Tongue (tissue), 2 donors: ENCODE data around the gene WAC. TPM values are rescaled to one million over a fixed set of nuclear protein-coding genes. Genes with fewer than 3 reads are reported as not detected.

Experiments used
- DNase-seq: peaks from one replicate; pipeline ENCODE4 v3.0.0-alpha.2; 2015
- total RNA-seq: library from RNA; depleted of rRNA; stranded (reverse); fragments of >200 nt; gene quantifications from one replicate; pipeline ENCODE4 v1.2.3, GENCODE V29; 2014

WAC gene
- total RNA-seq, 1 donor from 2014 or later = 97.9 TPM

DNA sequence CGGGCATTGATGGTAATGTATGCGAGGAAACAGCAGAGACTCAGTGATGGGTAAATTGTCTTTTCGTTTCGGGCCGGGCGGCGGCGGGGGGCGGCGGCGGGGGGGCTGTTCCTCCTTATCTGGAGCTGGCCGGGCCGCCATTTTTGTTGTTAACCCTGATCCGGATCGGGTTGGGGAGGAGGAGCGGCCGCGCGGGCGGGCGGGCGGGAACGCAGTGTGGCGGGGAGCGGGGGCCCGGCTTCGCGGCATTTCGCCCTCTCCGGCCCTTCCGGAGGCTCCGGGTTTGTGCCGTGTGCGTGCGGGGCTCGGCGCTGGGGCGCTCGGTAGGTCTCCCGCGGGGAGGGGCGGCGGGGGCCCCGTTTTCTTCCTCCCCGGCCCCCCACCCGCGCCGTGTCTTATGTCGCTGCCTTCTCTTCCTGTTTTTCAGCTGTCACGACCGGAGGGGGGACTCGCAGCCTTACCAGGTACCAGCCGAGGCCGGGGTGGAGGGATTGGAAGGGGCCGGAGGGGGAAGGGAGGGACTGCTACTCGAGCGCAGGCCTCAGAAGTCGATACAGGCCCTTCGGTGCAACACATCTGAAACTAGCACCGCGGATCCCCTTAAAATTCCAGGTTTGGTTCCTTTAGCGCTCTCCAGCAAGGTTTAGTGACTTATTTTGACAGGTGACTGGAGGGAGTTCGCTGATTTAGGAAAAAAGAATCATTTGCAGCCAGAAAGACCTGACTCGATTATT lies 820 bp downstream of the WAC start:
- DNase-seq = peak; percentile 77

DNA sequence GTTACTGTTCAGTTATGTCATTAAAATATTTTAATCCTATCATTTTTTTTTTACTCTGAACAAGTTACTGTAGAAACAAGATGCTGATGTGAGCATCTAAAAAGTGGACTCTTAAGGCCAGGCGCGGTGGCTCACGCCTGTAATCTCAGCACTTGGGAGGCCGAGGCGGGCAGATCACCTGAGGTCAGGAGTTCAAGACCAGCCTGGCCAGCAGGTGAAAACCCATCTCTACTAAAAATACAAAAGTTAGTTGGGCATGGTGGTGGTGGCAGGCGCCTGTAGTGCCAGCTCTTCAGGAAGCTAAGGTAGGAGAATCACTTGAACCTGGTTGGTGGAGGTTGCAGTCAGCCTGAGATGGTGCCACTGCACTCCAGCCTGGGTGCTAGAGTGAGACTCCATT lies 2.9 kb downstream of the WAC start:
- no peak for DNase-seq

DNA sequence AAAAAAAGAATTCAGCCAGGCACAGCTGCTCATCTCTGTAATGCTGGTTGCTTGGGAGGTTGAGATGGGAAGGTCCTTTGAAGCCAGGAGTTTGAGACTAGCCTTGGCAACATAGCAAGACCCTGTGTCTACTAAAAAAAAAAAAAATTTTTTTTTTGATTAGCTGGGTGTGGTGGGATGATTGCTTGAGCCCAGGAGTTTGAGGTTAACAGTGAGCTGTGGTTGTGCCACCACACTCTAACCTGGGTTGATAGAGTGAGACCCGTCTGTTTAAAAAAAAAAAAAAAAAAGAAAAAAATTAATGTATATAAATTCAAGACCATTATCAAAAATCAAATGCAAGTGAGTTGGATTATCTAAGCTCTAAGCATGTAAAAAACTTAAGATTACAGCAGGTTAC lies 5.7 kb downstream of the WAC start:
- DNase-seq = no peak

DNA sequence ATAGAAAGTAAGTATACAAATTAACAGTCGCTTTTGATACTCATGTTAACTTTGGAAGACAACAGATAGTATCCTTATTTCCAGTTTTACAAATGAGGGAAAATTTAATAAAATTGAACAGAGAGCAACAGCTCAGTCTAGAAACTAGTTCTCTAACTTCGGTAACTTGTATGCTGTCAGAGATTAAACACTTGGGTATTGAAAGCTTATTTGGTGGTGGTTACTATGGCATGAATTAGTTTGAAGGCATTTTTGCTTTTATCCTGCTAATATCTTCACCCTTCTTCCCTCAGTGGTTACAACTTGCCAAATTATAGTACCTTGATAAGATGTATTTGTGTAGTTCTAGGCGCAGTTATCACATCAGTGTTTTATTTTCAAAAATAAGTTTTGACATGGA lies 7.2 kb downstream of the WAC start:
- DNase-seq = no peak

DNA sequence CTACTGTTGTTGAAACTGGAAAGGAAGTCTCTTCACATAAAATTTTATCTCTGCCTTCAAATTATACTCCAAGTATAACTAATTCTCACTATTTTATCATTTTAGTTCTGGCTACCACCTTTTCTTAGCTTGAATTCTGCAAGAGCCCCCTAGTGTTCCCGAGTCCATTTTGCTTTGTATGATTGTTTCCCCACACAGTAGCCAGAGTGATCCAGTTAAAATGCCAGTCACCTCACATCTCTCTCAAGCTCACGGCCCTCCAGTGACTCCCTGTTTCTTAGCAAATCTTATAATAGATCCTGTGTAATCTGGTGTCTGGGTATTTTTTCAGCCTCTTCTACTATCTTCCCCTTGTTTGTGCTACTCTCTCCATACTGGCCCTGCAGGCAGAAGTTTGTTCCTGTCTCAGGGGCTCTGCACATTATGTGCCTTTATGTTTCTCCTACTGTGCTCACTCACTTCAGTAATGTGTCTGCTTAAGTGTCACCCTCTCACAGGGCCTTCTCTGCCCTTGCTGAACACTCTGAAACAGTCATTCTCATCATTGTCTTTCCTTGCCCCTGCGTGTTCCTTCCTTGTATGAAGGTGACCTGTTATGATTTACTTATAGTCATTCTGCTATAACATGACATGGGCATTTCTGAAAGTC lies 8.9 kb downstream of the WAC start:
- DNase-seq = no peak

DNA sequence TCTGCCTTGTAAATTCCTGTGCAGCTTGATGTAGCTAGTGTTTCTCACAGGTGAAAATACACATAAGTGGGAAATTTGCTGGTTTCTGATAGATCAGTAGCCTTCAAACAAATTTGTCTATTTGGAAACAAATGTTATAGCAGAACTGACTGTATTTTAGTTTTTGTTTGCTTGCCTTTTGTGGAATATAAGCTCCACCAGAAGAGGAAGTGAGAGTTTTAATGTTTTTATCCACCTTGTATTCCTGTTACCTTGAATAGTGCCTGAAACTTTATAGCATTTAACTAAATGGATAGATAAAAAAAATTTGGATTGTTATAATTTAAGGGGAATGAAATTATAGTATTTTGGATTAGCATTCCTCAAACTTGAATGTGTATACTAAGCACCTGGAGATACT lies 9.8 kb downstream of the WAC start:
- DNase-seq = no peak

DNA sequence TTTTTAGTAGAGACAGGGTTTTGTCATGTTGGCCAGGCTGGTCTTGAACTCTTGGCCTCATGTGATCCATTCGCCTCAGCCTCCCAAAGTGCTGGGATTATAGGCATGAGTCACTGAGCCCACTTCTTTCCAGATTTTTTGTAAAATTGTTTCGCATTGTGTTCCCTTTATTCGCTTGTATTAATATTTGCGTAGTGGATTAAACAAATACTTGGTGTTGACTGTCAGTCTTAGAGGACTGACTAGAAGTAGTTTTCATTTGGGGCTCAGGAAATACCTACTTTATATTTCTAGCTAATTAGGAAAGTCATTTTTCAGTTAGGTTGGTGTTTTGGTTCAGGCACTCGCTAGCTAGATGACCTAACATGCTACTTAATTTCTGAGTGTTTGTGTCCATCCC lies 11.1 kb downstream of the WAC start:
- DNase-seq = no peak

DNA sequence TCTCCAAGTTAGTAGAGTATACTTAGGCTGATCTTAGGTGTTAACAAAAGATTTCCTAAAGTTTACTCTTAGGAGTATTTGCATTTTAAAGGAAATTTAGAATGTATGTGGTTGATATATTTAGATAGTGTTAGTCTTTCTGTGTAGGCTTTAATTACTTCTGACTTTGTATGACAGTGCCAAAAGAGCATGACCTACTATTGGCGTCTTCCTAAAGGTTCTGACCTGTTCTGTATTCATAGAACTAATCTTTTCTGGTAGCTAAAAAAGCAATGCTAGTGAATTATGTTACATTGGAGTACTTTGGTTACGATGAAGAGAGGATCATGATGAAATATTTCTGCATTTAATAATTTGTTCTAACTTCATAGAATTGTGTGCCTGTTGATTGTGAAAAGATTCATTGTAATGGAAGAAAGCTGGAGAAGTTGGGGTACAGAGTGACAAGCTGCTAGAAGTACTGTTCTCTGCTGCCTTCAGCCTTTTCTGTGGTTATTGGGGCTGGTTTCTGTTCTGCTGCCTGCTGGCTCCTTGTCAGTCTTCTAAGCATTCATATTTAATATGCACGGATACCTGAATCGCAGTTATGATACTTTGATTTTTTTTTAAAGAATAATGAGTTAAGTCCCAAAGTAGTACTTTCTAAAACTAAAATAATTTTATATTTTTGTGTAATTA lies 13.2 kb downstream of the WAC start:
- no peak for DNase-seq

DNA sequence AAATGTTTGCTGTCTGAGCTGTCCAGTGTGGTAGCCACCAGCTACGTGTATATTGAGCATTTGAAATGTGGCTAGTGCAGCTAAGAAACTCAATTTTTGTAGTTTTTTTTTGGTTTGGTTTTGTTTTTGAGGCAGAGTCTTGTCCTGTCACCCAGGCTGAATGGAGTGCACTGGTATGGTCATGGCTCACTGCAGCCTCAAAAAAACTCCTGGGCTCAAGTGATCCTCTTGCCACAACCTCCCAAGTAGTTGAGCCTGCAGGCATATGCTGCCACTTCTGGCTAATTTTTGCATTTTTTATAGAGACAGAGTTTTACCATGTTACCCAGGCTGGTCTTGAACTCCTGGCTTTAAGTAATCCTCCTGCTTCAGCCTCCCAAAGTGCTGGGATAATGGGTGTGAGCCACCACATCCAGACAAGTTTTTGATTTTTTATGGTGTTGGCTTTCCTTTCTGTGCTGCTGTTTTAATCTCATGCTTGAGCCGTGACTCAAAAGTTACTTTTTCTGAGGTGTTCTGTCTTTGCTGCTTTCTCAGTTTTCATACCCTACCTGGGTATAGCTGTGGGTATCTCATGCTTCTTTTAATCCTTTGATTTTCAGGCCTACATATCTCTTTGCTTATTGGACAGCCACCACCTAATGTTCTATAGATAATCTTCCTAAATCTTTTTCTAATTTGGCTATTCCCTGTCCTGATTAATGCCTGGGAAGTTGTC lies 16.0 kb downstream of the WAC start:
- no peak for DNase-seq

DNA sequence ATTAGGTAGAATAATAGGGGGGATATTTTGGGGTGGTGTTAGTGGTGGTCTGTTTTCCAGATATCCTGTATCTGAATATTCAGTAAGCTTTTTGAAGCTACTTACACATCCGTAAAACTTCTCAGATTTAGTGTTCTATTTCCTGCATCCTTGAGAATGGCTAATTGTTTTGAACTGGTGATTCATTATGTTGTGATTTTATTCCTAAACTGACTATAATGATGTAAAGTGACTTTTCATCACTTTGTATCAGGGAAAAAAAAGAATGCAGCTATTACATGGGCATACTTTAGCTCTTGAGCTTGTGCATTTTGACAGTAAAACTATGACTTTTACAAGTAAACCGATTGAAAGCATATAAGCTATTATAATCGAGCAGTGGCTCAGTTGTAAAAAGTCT lies 18.2 kb downstream of the WAC start:
- DNase-seq = no peak

DNA sequence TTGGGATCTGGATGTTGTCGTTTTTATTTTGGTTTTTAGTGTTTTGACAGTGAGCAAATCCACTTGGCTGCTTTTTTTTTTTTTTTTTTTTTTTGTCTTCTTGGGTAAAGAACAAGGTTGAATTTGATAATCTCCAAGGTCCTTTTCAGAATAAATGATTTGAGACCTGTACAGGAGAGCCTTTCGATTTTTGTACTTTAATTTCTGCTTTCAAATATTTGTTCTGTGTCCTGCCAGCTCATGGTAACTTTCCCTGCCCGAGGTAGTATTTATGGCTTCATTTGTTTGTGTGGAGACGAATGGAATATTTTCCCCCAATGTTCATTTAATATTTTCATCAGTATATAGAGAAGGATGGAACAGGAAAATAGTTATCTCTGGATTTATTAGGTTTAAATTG lies 19.9 kb downstream of the WAC start:
- DNase-seq = no peak

DNA sequence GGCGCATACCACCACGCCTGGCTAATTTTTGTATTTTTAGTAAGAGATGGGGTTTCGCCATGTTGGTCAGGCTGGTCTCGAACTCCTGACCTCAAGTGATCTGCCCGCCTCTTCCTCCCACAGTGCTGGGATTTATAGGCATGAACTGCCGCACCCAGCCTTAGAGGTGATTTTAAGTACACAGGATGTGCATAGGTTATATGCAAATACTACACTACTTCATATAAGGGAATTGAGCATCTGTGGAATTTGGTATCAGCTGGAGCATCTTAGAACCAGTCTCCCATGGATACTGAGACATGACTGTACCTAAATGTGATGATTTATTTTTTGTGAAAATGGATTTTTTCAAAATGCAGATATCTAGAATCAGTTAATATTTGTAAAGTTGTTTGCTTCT lies 21.1 kb downstream of the WAC start:
- no peak for DNase-seq

DNA sequence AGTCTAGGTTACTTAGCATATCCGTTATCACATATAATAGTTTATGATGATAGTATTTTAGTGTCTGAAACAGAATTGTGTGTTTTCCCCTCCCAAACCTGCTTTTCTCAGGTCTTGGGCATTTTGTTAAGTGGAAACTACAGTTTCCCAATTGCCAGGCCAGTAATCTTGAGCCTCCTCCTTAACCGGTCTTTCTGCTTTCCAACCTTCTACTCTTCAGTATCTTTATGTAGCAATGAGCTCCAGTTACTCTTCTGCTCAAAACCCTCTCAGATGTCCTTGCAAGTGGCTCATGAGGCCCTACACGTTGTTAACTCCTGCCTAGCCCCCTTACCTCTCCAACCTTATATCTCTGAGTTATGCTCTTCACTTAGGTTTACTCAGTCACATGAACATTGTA lies 22.0 kb downstream of the WAC start:
- DNase-seq = no peak

DNA sequence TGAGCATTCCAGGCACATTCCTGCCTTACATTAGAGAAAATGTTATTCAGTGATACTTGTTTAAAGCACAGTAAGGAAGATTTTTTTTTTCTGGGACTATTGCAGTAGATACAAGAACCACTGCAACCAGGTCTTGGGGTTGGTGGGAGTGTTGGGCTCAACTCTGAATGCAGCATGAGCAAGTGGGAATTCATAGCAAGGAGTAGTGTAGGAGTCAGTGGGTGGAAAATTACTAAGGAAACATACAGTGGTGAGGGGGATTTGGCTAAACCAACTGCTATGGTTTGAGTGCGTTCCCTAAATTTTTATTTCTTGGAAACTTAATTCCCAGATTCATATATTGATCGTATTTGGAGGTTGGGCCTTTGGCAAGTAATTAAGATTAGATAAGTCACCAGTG lies 22.4 kb downstream of the WAC start:
- DNase-seq = no peak

DNA sequence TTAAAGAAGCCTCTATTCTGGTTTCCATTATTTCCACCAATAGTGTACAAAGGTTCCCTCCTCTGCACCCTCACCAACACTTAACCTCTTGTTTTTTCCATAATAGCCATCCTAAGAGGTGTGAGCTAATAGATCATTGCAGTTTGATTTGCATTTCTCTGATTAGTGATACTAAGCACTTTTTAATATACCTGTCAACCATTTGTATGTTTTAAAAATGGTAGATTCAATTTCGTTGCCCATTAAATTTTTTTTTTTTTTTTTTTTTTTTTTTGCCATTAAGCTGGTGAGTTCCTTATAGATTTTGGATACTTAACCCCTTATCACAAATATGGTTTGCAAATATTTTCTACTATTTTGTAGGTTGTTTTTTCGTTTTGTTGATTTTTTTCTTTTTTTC lies 23.2 kb downstream of the WAC start:
- DNase-seq = no peak

DNA sequence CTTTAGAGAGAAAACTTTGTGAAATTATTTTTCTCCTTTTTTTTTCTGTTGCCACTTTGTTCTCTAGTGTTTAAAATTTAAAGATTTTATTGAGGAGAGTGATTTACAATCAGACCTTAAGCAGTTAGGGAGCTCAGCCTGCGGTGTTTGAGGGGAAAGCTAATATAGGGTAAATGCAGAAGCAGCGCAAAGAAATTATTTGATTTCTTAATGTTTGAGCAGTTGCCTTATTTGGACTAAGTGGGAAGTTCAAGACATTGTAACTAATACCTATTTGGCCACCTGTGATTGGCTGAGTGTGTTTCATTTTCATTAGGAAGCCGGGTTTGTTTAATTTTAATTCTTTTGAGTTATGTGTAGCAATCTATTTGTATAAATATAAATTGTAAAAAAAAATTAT lies 25.3 kb downstream of the WAC start:
- DNase-seq = no peak

DNA sequence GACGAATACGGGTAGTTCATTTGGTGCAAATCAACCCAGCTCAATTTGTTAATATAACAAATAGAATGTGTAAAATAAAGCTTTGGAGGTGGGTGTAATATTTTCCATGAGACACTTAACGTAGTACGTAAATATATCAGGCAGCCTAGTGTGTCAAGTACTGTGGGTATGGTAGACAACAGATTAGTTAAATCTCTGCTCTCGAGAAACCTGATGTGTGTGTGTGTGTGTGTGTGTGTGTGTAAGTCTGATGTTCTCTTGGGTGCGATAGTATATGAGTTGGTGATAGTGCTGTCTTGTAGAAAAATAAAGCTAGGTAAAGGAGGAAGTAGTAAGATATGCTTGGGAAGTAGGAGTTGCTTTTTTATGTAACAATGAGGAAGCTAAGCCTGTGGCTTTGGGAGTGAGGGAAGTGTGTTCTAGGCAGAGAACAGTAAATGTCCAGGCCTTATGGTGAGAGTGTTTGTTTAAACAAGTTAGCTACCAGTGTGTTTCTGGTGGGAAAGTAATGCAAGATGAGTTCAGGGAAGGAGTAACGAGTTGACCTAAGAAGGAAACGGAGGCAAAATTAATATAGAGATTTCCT lies 26.1 kb downstream of the WAC start:
- no peak for DNase-seq

DNA sequence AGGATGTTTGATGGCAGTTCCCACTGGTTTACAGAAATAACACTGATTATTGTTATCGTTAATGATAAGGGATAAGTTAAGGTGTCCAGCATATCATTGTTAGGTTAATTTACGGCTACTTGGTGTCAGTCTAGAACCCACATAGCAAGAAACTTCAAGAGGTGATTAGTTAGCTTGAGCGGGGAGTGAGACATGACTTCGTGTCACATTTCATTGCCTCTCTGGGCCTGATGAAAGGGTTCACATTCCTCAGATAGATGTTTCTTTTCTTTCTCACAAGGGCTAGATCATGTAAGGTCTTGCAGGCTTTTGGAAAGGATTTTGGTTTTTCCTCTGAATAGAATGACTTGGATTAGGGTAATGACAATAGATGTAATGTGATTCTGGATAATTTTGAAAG lies 26.7 kb downstream of the WAC start:
- DNase-seq = peak; percentile 21

DNA sequence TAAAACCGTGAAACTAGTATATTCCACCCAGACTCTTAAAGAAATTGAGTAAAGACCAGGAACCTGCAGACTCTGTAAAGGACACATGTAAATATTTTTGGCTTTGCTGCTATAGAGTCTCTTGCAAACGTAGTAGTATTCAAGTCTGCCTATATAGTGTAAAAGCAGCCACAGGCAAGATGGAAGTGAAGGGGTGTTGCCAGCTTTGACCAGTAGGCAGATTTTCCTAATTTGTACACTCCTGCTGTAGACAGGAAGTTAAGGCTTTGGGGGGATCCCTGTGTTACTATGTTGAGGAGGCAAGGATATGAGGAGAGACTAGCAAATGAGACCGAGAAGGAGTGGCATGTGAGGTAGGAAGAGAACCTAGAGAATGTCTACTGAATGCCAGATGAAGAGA lies 27.7 kb downstream of the WAC start:
- DNase-seq = no peak

DNA sequence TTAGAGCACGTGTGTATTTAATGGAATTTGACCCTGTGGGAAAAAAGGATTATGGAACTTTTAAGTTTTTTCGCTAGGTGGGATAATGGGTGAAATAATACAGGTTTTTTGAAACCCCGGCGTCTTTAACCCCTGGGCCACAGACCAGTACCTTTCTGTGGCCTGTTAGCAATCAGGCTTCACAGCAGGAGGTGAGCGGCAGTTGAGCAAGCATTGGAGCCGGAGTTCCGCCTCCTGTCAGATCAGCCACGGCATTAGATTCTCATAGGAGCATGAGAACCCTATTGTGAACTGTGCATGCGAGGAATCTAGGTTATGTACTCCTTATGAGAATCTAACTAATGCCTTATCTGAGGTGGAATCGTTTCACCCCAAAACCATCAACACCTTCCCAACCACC lies 28.6 kb downstream of the WAC start:
- no peak for DNase-seq

DNA sequence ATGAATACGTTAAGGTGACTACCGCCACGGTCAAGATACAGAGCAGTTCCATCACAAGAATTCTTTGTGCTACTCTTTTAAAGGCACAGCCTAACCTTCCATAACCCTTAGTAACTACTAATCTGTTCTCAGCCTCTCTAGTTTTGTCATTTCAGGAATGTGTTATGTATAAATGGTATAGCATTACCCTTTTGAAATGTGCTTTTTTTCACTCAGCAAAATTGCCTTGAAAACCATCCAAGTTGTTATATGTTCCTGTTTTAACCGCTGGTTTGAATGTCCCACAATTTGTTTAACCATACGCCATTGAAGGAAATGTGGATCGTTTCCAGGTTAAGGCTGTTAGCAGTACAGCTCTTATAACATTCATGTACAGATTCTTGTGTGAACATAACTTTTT lies 32.0 kb downstream of the WAC start:
- peak; percentile 25 for DNase-seq

DNA sequence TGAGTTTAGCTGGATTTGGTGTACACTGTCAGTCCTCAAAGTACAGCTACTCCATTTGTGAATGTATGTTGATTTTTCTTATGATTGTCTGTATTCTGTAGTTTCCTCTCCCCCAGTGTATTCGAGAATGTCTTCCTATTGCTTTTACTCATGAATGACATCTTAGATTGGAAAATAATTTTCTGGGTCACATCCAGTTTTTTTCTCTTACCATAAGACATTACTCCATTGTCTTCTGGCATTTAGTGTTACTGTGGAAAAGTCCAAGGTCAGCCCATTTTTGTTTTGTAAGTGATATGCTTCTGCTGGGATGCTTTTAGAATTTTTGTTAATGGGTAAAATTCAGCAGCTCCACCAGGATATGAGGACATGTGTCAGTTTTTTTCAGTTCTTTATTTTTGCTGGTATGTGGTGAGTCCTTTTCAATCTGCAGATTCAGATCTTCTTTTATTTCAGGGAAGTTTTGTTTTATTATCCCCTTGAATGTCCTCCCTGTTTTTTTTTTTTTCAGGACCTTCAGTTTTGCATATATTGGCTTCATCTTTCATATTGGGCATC lies 33.6 kb downstream of the WAC start:
- no peak for DNase-seq
